ENCODE results near the gene MAJIN.

- TF ChIP-seq RAD21 (IDR thresholded peaks at IDR 0.05): no peak
- no peak for TF ChIP-seq SP1 (IDR thresholded peaks at IDR 0.05)
- TF ChIP-seq CTCF (IDR thresholded peaks at IDR 0.05; ENCODE audit: low read depth, low read length, missing input control): no peak
- no peak for TF ChIP-seq ATF3 (IDR thresholded peaks at IDR 0.05)
- no peak for TF ChIP-seq GABPA (IDR thresholded peaks at IDR 0.05 in 1 of 2, conservative IDR thresholded peaks at IDR 0.05 in 1 of 2)
- no peak for TF ChIP-seq RXRA (IDR thresholded peaks at IDR 0.05)
- no peak for TF ChIP-seq JUND (IDR thresholded peaks at IDR 0.05)
- no peak for TF ChIP-seq YY1 (IDR thresholded peaks at IDR 0.05)
- TF ChIP-seq, protein P1, sequence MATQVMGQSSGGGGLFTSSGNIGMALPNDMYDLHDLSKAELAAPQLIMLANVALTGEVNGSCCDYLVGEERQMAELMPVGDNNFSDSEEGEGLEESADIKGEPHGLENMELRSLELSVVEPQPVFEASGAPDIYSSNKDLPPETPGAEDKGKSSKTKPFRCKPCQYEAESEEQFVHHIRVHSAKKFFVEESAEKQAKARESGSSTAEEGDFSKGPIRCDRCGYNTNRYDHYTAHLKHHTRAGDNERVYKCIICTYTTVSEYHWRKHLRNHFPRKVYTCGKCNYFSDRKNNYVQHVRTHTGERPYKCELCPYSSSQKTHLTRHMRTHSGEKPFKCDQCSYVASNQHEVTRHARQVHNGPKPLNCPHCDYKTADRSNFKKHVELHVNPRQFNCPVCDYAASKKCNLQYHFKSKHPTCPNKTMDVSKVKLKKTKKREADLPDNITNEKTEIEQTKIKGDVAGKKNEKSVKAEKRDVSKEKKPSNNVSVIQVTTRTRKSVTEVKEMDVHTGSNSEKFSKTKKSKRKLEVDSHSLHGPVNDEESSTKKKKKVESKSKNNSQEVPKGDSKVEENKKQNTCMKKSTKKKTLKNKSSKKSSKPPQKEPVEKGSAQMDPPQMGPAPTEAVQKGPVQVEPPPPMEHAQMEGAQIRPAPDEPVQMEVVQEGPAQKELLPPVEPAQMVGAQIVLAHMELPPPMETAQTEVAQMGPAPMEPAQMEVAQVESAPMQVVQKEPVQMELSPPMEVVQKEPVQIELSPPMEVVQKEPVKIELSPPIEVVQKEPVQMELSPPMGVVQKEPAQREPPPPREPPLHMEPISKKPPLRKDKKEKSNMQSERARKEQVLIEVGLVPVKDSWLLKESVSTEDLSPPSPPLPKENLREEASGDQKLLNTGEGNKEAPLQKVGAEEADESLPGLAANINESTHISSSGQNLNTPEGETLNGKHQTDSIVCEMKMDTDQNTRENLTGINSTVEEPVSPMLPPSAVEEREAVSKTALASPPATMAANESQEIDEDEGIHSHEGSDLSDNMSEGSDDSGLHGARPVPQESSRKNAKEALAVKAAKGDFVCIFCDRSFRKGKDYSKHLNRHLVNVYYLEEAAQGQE (IDR thresholded peaks at IDR 0.05): no peak
Observed at GRCh38 chr11:64896448-64897022, 75.4 kb downstream of the MAJIN start.

Data from liver (tissue), 3 donors.